SK-N-SH treated with all-trans-retinoic acid at 6 μM for 48 hours (cell line): ENCODE data around the gene ARHGAP12.

Experiments
- ZC3H10 ChIP-seq: fragments of 250-450 bp; sonication (Bioruptor Pico); IDR thresholded peaks from 2 replicates; pipeline ENCODE4 v1.5.1; 2021; ENCODE audit warnings: mild to moderate bottlenecking, moderate library complexity
- ZFP3 ChIP-seq: fragments of 250-450 bp; sonication (Bioruptor Pico); IDR thresholded peaks from 2 replicates; pipeline ENCODE4 v1.5.0; 2020; ENCODE audit warnings: mild to moderate bottlenecking, moderate library complexity

DNA sequence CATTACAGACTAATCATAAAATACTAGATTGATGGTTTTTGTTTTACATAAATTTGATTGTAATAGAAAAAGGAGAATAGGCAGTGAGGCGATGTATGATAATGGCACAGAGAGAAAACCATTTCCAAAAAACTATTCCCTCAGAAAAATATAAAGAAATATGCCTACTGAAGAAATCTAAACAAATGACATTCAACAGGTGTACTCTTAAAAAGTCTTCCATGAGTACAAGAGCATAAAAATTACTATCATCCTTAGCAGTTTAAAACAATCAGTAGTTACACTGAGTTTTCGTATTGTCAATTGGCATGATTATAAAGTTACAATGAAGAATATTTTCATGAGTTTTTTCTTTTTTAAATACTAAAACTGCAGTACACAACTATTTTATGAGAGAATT lies 75.0 kb downstream of the ARHGAP12 start:
- no peak for TF ChIP-seq ZFP3 (CRISPR knock-in tag)
- no peak for TF ChIP-seq ZC3H10 (CRISPR knock-in tag)
